Activated B cell treated with CpG ODN at 0.5 μM for 24 hours (primary cell): Measurements from ENCODE around the gene ZBED1. TPM values are rescaled to one million over a fixed set of nuclear protein-coding genes. Genes with fewer than 3 reads are reported as not detected.
"Not testable (repeated sequence)": the region's sequence is repeated elsewhere in the genome, so short reads cannot be mapped to it uniquely, and the experiment has no call there.

Source experiments
- ATAC-seq: fragments of 200-7000 bp; cut with Tn5 transposase; one replicate; pipeline ENCODE4 v1.10.0; 2021; ENCODE audit warnings: low read depth, mild to moderate bottlenecking, moderate library complexity
- CTCF ChIA-PET: fragments of 350-600 bp; sonication (Branson Sonifier 250); formaldehyde crosslinking; loops from one replicate; lab custom pipeline; 2021; ENCODE audit warnings: antibody characterized with exemption; lab: Charles Lee
- POLR2A ChIA-PET: fragments of 350-600 bp; sonication (Branson Sonifier 250); formaldehyde crosslinking; loops from one replicate; lab custom pipeline; 2021; ENCODE audit warnings: antibody characterized with exemption; lab: Charles Lee
- DNase-seq: peaks from one replicate; pipeline ENCODE4 v3.0.0; 2022
- H3K27ac Mint-ChIP-seq: one replicate; pipeline ENCODE4 v1.8.0; 2020; ENCODE audit warnings: mixed read lengths
- H3K27me3 Mint-ChIP-seq: one replicate; pipeline ENCODE4 v1.8.0; 2021; ENCODE audit warnings: mixed read lengths
- H3K36me3 Mint-ChIP-seq: one replicate; pipeline ENCODE4 v1.8.0; 2021; ENCODE audit warnings: low read depth, mixed read lengths
- H3K4me1 Mint-ChIP-seq: one replicate; pipeline ENCODE4 v1.8.0; 2021; ENCODE audit warnings: mixed read lengths
- H3K4me3 Mint-ChIP-seq: one replicate; pipeline ENCODE4 v1.8.0; 2020; ENCODE audit warnings: mild to moderate bottlenecking, mixed read lengths
- H3K9me3 Mint-ChIP-seq: one replicate; pipeline ENCODE4 v1.8.0; 2020; ENCODE audit warnings: mixed read lengths
- CTCF ChIP-seq: fragments of 200-600 bp; IDR thresholded peaks from one replicate; pipeline ENCODE4 v1.8.0; 2022; ENCODE audit warnings: antibody characterized with exemption, mild to moderate bottlenecking
- intact Hi-C: fragments of 100-400 bp; cut with micrococcal nuclease; formaldehyde crosslinking; loops from one replicate; pipeline ENCODE4 v1.15.1; 2024
- total RNA-seq: library from RNA; stranded (reverse); gene quantifications from 2 replicates; pipeline ENCODE4 v1.2.3, GENCODE V29; 2022

ZBED1 gene
- total RNA-seq, 1 donor from 2014 or later: 50.1 TPM

DNA sequence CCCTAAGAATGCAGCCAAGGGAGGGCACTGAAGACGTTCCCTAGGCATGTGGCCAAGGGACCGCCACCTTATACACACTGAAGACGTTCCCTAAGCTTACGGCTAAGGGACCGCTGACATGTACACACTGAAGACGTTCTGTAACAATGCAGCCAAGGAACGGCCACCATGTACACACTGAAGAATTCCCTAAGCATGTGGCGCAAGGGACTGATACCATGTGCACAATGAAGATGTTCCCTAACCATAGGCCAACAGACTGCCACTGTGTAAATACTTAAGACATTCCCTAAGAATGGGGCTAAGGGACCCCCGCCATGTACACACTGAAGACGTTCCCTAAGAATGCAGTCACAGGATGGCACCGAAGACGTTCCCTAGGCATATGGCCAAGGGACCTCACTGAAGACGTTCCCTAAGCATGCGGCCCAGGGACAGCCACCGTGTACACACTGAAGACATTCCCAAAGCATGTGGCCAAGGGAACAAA lies 36.1 kb downstream of the ZBED1 start:
- intact Hi-C loops: no loop called here
- CTCF ChIA-PET: no interaction called here
- Mint-ChIP-seq H3K4me3 (no peak overlapping the region), H3K27me3 (no peaks in the 10 kb centered on the region), H3K27ac (no peak overlapping the region), H3K36me3 (peaks cover 5% of the 10 kb centered on the region), H3K4me1 (peaks cover 4% of the 10 kb centered on the region), H3K9me3 (no peaks in the 10 kb centered on the region)
- POLR2A ChIA-PET: no interaction called here
- DNase-seq: no peak
- no peak for ATAC-seq
- TF ChIP-seq CTCF: no peak

DNA sequence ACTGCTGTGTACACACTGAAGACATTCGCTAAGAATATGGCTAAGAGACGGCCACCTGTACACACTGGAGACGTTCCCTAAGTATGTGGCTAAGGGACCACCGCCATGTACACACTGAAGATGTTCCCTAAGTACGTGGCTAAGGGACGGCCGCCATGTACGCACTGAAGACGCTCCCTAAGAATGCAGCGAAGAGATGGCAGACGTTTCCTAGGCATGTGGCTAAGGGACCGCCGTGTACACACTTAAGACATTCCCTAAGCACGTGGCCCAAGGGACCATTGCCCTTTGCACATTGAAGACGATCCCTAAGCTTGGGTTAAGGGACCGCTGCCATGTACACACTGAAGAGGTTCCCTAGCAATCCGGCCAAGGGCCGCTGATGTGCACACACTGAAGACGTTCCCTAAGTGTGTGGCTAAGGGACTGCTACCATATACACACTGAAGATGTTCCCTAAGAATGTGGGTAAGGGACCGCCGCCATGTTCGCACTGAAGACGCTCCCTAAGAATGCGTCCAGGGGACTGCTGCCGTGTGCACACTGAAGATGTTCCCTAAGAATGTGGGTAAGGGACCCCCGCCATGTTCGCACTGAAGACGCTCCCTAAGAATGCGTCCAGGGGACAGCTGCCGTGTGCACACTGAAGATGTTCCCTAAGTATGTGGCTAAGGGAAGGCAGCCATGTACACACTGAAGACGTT lies 36.7 kb downstream of the ZBED1 start:
- CTCF ChIA-PET: no interaction called here
- no peak for ATAC-seq
- Mint-ChIP-seq H3K36me3 (peaks cover 2% of the 10 kb centered on the region), H3K9me3 (no peaks in the 10 kb centered on the region), H3K4me1 (peaks cover 4% of the 10 kb centered on the region), H3K4me3 (no peak overlapping the region), H3K27me3 (no peaks in the 10 kb centered on the region), H3K27ac (no peak overlapping the region)
- no peak for TF ChIP-seq CTCF
- no peak for DNase-seq
- intact Hi-C loops: no loop called here
- POLR2A ChIA-PET: no interaction called here

GRCh38 chrX:2463481-2463880 lies 37.3 kb downstream of the ZBED1 start:
- DNase-seq, H3K27me3 Mint-ChIP-seq, intact Hi-C loops, CTCF ChIA-PET, ATAC-seq, H3K27ac Mint-ChIP-seq, H3K4me1 Mint-ChIP-seq, H3K4me3 Mint-ChIP-seq, H3K36me3 Mint-ChIP-seq, POLR2A ChIA-PET, H3K9me3 Mint-ChIP-seq: not testable (repeated sequence)

GRCh38 chrX:2462780-2463179 lies 38.0 kb downstream of the ZBED1 start:
- CTCF ChIA-PET: no interaction called here
- H3K27ac Mint-ChIP-seq: no peak overlapping the region
- ATAC-seq (no peak), DNase-seq (no peak)
- H3K4me3 Mint-ChIP-seq: no peak overlapping the region
- POLR2A ChIA-PET: no interaction called here
- H3K4me1 Mint-ChIP-seq: peaks cover 4% of the 10 kb centered on the region
- no peak for TF ChIP-seq CTCF
- no peaks in the 10 kb centered on the region for H3K27me3 Mint-ChIP-seq
- peaks cover 4% of the 10 kb centered on the region for H3K9me3 Mint-ChIP-seq
- intact Hi-C loops: no loop called here
- H3K36me3 Mint-ChIP-seq: peaks cover 7% of the 10 kb centered on the region

DNA sequence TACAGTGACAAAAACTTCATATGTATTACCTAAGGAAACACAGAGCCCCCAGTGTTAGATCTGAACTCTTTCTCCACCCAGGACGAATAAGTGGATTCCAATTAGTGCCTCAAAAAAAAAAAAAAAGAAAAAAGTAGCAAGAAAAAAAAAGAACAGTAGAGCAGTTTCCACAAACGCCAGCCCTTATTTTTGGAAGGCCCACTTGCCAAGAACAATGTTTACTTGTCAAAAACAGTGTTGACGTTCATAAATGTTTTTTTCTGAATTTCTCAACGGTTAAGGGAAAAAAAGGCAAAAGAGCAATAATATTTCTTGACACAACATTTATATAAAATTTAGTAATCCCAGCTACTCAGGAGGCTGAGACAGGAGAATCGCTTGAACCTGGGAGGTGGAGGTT lies 38.7 kb downstream of the ZBED1 start:
- no peaks in the 10 kb centered on the region for H3K27me3 Mint-ChIP-seq
- peaks cover 4% of the 10 kb centered on the region for H3K4me1 Mint-ChIP-seq
- intact Hi-C loops: no loop called here
- no peak overlapping the region for H3K27ac Mint-ChIP-seq
- H3K9me3 Mint-ChIP-seq: peaks cover 4% of the 10 kb centered on the region
- ChIA-PET CTCF (no interaction called here), POLR2A (no interaction called here)
- H3K36me3 Mint-ChIP-seq: peaks cover 7% of the 10 kb centered on the region
- no peak for TF ChIP-seq CTCF
- no peak overlapping the region for H3K4me3 Mint-ChIP-seq
- no peak for ATAC-seq
- no peak for DNase-seq

- ATAC-seq (no peak), DNase-seq (no peak)
- H3K36me3 Mint-ChIP-seq: peaks cover 10% of the 10 kb centered on the region
- ChIA-PET CTCF (no interaction called here), POLR2A (no interaction called here)
- H3K27me3 Mint-ChIP-seq: no peaks in the 10 kb centered on the region
- peaks cover 4% of the 10 kb centered on the region for H3K9me3 Mint-ChIP-seq
- no peak for TF ChIP-seq CTCF
- peaks cover 4% of the 10 kb centered on the region for H3K4me1 Mint-ChIP-seq
- H3K27ac Mint-ChIP-seq: no peak overlapping the region
- intact Hi-C loops: no loop called here
- H3K4me3 Mint-ChIP-seq: no peak overlapping the region
Measured at GRCh38 chrX:2461711-2462016, 39.1 kb downstream of the ZBED1 start.

DNA sequence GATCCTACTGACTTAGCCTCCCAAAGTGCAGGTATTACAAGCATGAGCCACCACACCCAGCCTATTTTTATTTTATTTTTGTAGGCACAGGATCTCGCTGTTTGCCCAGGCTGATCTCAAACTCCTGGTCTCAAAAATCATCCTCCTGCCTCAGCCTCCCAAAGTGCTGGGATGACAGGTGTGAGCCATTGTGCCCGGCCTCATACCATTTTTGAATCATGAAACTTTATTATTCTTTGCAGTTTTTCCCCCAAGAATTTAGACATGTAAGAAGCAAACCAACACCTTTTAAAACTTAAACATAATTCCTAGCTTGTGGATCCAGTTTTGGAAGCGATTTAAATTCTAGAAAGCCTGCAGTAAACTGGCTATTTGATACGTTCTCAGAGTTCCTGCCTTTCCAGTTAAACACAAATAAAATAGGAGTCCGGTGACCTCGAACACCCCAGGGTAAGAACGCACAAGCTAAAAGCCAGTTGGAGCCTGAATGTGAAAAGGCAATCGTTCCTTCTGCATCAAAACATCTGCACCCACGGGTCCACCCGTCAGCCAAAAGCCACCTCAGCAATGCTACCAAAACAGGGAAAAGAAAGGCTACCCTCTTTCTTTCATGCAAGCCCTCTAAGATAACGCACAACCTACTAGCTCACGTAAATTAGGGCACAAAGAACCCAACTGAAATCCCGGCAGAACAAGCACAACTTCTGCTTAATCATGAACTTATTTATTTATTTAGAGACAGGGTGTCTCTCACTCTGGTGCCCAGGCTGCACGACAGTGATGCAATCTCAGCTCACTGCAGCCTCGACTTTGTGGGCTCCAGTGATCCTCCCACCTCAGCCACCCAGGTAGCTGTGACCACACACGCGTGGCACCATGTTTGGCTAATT lies 39.7 kb downstream of the ZBED1 start:
- H3K9me3 Mint-ChIP-seq, CTCF ChIA-PET, intact Hi-C loops, ATAC-seq, H3K36me3 Mint-ChIP-seq, H3K27me3 Mint-ChIP-seq, H3K4me3 Mint-ChIP-seq, H3K27ac Mint-ChIP-seq, DNase-seq, H3K4me1 Mint-ChIP-seq, POLR2A ChIA-PET: not testable (repeated sequence)
